ENCODE measurements around the gene ANP32A. TPM values are rescaled to one million over a fixed set of nuclear protein-coding genes. Genes with fewer than 3 reads are reported as not detected.

Gene ANP32A
- total RNA-seq, 2 experiments from 2014 or later = 55.1 to 57.3 TPM

DNA sequence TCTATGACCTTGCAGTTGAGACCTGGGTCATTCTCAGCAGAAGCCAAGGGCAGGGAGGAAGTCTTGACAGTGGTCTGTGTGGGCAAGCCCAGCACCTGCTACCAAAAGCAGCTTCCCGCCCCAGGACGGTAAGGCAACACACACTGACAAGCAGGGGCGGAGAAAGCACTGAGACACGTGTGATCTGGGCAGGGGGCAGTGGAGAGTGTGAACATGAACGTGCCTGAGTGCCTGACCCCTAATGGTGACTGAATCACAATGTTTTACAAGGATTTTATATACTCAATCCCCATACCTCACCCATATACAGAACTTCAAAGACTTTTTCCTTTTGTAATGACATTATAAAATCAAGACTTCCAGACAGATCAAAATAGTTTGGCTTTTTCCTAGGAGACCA lies 35.2 kb downstream of the ANP32A start:
- Mint-ChIP-seq H3K4me3 (no peak overlapping the region), H3K36me3 (ENCODE audit: low read depth) (peaks cover 79% of the 10 kb centered on the region), H3K4me1 (ENCODE audit: low read depth) (peaks cover 41% of the 10 kb centered on the region), H3K27me3 (no peaks in the 10 kb centered on the region), H3K27ac (peak overlapping the region; percentile 54), H3K9me3 (no peaks in the 10 kb centered on the region)
- intact Hi-C loops (cut with DNase I, micrococcal nuclease) = no loop called here
- H3K36me3 ChIP-seq (ENCODE audit: insufficient read depth, low read length) = peaks cover 79% of the 10 kb centered on the region
- no peaks in the 10 kb centered on the region for H3K9me3 ChIP-seq (ENCODE audit: control insufficient read depth in 1 of 2, insufficient read depth in 1 of 2, low read length in 2 of 2)
- no peak for DNase-seq
- no peak for ATAC-seq (ENCODE audit: poor library complexity)
- TF ChIP-seq, protein P1, sequence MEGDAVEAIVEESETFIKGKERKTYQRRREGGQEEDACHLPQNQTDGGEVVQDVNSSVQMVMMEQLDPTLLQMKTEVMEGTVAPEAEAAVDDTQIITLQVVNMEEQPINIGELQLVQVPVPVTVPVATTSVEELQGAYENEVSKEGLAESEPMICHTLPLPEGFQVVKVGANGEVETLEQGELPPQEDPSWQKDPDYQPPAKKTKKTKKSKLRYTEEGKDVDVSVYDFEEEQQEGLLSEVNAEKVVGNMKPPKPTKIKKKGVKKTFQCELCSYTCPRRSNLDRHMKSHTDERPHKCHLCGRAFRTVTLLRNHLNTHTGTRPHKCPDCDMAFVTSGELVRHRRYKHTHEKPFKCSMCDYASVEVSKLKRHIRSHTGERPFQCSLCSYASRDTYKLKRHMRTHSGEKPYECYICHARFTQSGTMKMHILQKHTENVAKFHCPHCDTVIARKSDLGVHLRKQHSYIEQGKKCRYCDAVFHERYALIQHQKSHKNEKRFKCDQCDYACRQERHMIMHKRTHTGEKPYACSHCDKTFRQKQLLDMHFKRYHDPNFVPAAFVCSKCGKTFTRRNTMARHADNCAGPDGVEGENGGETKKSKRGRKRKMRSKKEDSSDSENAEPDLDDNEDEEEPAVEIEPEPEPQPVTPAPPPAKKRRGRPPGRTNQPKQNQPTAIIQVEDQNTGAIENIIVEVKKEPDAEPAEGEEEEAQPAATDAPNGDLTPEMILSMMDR (IDR thresholded peaks at IDR 0.05) = no peak
- no peak overlapping the region for H3K4me3 ChIP-seq (ENCODE audit: low read length)
- H3K27ac ChIP-seq (ENCODE audit: low read depth in 1 of 2, low read length in 2 of 2) = no peak overlapping the region
- POLR2A ChIA-PET = no interaction called here
- peaks cover 55% of the 10 kb centered on the region for H3K4me1 ChIP-seq (ENCODE audit: insufficient read depth, low read length)
- H3K27me3 ChIP-seq (ENCODE audit: control insufficient read depth in 1 of 2, insufficient read depth in 2 of 2, low read length in 2 of 2) = no peaks in the 10 kb centered on the region
- CTCF ChIA-PET = interaction anchor here (1.0 to 6.2 kb wide), 2 partner anchors 10 to 90 kb away, joined by 3 to 54 read pairs; no protein-coding TSS in a partner anchor

DNA sequence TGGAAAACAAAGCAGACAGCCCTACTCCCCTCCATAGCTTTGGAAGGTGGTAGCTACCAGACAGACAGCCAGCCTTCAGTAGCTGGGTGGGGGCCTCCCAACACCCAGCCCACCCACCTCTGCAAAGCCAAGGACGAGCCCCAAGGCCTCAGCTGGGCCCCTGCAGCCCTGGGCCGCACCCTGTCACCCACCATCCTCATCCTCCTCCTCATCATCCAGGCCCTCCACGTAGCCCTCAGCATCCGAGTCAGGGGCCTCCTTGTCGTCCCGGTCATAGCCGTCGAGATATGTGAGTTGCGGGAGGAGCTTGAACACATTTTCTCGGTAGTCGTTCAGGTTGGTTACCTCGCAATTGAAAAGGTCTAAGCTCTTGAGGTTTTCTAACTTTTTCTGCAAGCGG lies 36.5 kb downstream of the ANP32A start:
- ATAC-seq (ENCODE audit: poor library complexity) = no peak
- H3K9me3 ChIP-seq (ENCODE audit: control insufficient read depth in 1 of 2, insufficient read depth in 1 of 2, low read length in 2 of 2) = no peaks in the 10 kb centered on the region
- H3K36me3 ChIP-seq (ENCODE audit: insufficient read depth, low read length) = peaks cover 82% of the 10 kb centered on the region
- Mint-ChIP-seq H3K4me3 (no peak overlapping the region), H3K36me3 (ENCODE audit: low read depth) (peaks cover 92% of the 10 kb centered on the region), H3K9me3 (no peaks in the 10 kb centered on the region), H3K27me3 (no peaks in the 10 kb centered on the region), H3K4me1 (ENCODE audit: low read depth) (peaks cover 33% of the 10 kb centered on the region), H3K27ac (no peak overlapping the region)
- no peak for DNase-seq
- H3K4me1 ChIP-seq (ENCODE audit: insufficient read depth, low read length) = peaks cover 42% of the 10 kb centered on the region
- no peak overlapping the region for H3K27ac ChIP-seq (ENCODE audit: low read depth in 1 of 2, low read length in 2 of 2)
- intact Hi-C loops (cut with DNase I, micrococcal nuclease) = no loop called here
- TF ChIP-seq, protein P1 (IDR thresholded peaks at IDR 0.05) = no peak
- POLR2A ChIA-PET = interaction anchor here (1.0 to 2.5 kb wide), 6 partner anchors 11 to 92 kb away, joined by 3 to 11 read pairs (median 6); partner anchors contain the start of gene ANP32A
- no peaks in the 10 kb centered on the region for H3K27me3 ChIP-seq (ENCODE audit: control insufficient read depth in 1 of 2, insufficient read depth in 2 of 2, low read length in 2 of 2)
- H3K4me3 ChIP-seq (ENCODE audit: low read length) = no peak overlapping the region
- CTCF ChIA-PET = interaction anchor here (0.9 to 6.2 kb wide), 9 partner anchors 11 to 92 kb away, joined by 3 to 54 read pairs (median 6); no protein-coding TSS in a partner anchor

DNA sequence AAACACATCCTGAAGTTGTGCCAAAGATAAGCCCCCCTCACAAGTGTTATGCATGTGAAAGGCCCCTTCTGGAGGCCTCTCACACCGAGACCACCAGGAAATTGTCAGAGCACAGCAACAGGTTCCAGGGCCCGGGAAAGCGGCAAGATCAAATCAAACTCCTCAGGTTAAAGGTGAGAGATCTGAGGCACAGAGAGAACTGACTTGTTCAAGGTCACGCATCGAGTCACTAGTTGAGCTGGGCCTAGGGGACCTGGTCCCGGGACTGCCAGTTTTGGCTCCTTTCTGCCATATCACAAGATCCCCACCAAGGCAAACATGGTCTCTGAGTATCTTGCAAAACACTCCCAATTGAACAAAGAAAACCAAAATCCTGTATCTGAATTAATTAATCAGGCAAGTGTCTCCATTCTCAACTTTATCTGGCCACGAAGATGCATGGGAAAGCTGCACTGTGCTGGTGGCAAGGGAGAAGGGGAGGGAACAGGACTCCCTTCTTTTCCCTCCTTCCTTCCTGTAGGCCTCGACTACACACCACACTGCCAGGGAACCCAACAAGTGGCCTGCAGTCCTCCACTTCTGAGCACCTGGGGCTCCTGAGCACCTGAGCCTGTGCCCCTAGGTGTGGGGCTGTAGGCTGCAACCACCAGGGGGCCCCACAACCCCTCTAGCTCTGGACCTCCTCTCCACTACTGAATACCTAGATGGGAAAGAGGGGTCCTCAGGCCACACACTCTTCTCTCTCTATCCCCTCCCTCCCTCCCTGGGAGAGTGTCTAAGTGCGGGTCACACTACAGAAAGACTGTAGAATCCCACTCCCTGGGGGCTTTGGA lies 37.3 kb downstream of the ANP32A start:
- POLR2A ChIA-PET = interaction anchor here (1.0 to 2.5 kb wide), 6 partner anchors 12 to 92 kb away, joined by 3 to 11 read pairs (median 6); partner anchors contain the start of gene ANP32A
- H3K27ac Mint-ChIP-seq = peak overlapping the region; percentile 76
- Histone ChIP-seq H3K9me3 (ENCODE audit: control insufficient read depth in 1 of 2, insufficient read depth in 1 of 2, low read length in 2 of 2) (no peaks in the 10 kb centered on the region), H3K36me3 (ENCODE audit: insufficient read depth, low read length) (peaks cover 84% of the 10 kb centered on the region), H3K4me1 (ENCODE audit: insufficient read depth, low read length) (peaks cover 36% of the 10 kb centered on the region), H3K27me3 (ENCODE audit: control insufficient read depth in 1 of 2, insufficient read depth in 2 of 2, low read length in 2 of 2) (no peaks in the 10 kb centered on the region), H3K27ac (ENCODE audit: low read depth in 1 of 2, low read length in 2 of 2) (no peak overlapping the region), H3K4me3 (ENCODE audit: low read length) (no peak overlapping the region)
- intact Hi-C loops (cut with DNase I, micrococcal nuclease) = loop anchor here (1.0 to 2.0 kb wide), 3 partner anchors 46 to 92 kb away; no protein-coding TSS in a partner anchor
- TF ChIP-seq, protein P1 (IDR thresholded peaks at IDR 0.05) = peak; percentile 70
- H3K9me3 Mint-ChIP-seq = no peaks in the 10 kb centered on the region
- H3K36me3 Mint-ChIP-seq (ENCODE audit: low read depth) = peaks cover 95% of the 10 kb centered on the region
- H3K4me3 Mint-ChIP-seq = no peak overlapping the region
- peak; percentile 89 for ATAC-seq (ENCODE audit: poor library complexity)
- H3K27me3 Mint-ChIP-seq = no peaks in the 10 kb centered on the region
- CTCF ChIA-PET = interaction anchor here (0.9 to 6.2 kb wide), 10 partner anchors 9 to 93 kb away, joined by 3 to 54 read pairs (median 6); no protein-coding TSS in a partner anchor
- DNase-seq = peak; percentile 56 to 84 (median 66)
- H3K4me1 Mint-ChIP-seq (ENCODE audit: low read depth) = peaks cover 30% of the 10 kb centered on the region
